Endodermal cell (in vitro differentiated cells): ENCODE measurements around the gene CCT8. TPM values are rescaled to one million over a fixed set of nuclear protein-coding genes. Genes with fewer than 3 reads are reported as not detected.
A peak's percentile ranks its signal among the peaks of the same experiment; 100 is the strongest.
"Not testable (repeated sequence)": the region's sequence is repeated elsewhere in the genome, so short reads cannot be mapped to it uniquely, and the experiment has no call there.

Experiments
- DNase-seq: peaks from one replicate; pipeline ENCODE4 v3.0.0-alpha.2; 2017
- H3K27ac ChIP-seq: 2 replicates; pipeline ENCODE4 v1.5.1; 2013; ENCODE audit warnings: mild to moderate bottlenecking, low read depth, low read length, moderate library complexity
- H3K27me3 ChIP-seq: 2 replicates; pipeline ENCODE4 v1.6.1; 2013; ENCODE audit warnings: mild to moderate bottlenecking, low read length, moderate library complexity; ENCODE audit not compliant: insufficient read depth, control insufficient read depth, poor library complexity, severe bottlenecking
- H3K36me3 ChIP-seq: 2 replicates; pipeline ENCODE4 v1.7.0; 2013; ENCODE audit warnings: mild to moderate bottlenecking, low read length, moderate library complexity; ENCODE audit not compliant: control insufficient read depth, insufficient read depth
- H3K4me1 ChIP-seq: one replicate; pipeline ENCODE4 v1.7.0; 2013; ENCODE audit warnings: low read length; ENCODE audit not compliant: control insufficient read depth, insufficient read depth
- H3K4me3 ChIP-seq: 2 replicates; pipeline ENCODE4 v1.5.1; 2013; ENCODE audit warnings: mild to moderate bottlenecking, low read length, moderate library complexity
- H3K9ac ChIP-seq: 2 replicates; pipeline ENCODE4 v1.6.1; 2013; ENCODE audit warnings: mild to moderate bottlenecking, low read length, moderate library complexity; ENCODE audit not compliant: poor library complexity, severe bottlenecking; ENCODE audit errors: extremely low read depth
- H3K9me3 ChIP-seq: 2 replicates; pipeline ENCODE4 v1.6.1; 2013; ENCODE audit warnings: mild to moderate bottlenecking, low read length, moderate library complexity; ENCODE audit not compliant: control insufficient read depth
- H3K27ac Mint-ChIP-seq: 2 replicates; pipeline ENCODE4 v1.8.0; 2020; ENCODE audit warnings: mixed read lengths
- H3K27me3 Mint-ChIP-seq: 2 replicates; pipeline ENCODE4 v1.8.0; 2021; ENCODE audit warnings: mild to moderate bottlenecking, mixed read lengths; ENCODE audit not compliant: insufficient read depth
- H3K36me3 Mint-ChIP-seq: 2 replicates; pipeline ENCODE4 v1.8.0; 2020; ENCODE audit warnings: low read depth, mixed read lengths
- H3K4me1 Mint-ChIP-seq: 2 replicates; pipeline ENCODE4 v1.8.0; 2020; ENCODE audit warnings: mixed read lengths
- H3K4me3 Mint-ChIP-seq: 2 replicates; pipeline ENCODE4 v1.8.0; 2020; ENCODE audit warnings: mild to moderate bottlenecking, moderate library complexity, mixed read lengths
- H3K9me3 Mint-ChIP-seq: 2 replicates; pipeline ENCODE4 v1.8.0; 2020; ENCODE audit warnings: mild to moderate bottlenecking, mixed read lengths
- WGBS, 2 experiments: methylation state at CpG; one replicate each; pipeline versions ENCODE4 v1.1.5 to v1.1.7; 2013; ENCODE audit warnings: missing lambda C conversion rate in 2 of 2, mixed read lengths in 1 of 2; ENCODE audit not compliant: insufficient coverage in 1 of 2, insufficient read length in 1 of 2; 5-methylcytosine and 5-hydroxymethylcytosine counted together
- total RNA-seq, 2 donors: library from RNA; stranded (reverse); fragmentation: NEBNext Ultra II Directional in 1 of 2; extraction: Animal tissue kit (Norgen Biotek cat#: 25700) in 1 of 2; gene quantifications; 2 replicates in 1 of 2; 3 replicates in 1 of 2; pipeline ENCODE4 v1.2.1, GENCODE V29; 2021
- TF ChIP-seq, protein P1 (sequence below): fragments of 200-600 bp; sonication (generic); conservative IDR thresholded peaks from 2 replicates; pipeline ENCODE4 v1.5.0; 2021; ENCODE audit warnings: antibody characterized with exemption, mild to moderate bottlenecking

CCT8 gene
- total RNA-seq, 2 donors from 2014 or later: 279 to 281 TPM

DNA sequence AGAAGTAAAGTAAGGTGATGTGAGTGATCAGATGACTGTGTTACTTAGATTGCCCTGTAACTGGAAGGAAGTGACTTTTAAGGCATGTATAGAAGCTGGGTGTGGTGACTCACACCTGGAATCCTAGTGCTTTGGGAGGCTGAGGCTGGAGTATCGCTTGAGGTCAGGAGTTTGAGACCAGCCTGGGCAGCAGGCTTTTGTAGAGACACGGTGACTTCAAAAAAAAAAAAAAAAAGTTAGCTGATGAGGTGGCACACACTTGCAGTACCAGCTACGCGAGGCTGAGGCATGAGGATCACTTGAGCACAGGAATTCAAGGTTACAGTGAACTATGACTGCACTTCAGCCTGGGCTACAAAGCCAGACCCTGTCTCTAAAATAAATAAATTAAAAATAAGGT lies 51.3 kb downstream of the CCT8 start:
- no peaks in the 10 kb centered on the region for H3K36me3 Mint-ChIP-seq
- H3K4me3 Mint-ChIP-seq: no peak overlapping the region
- Histone ChIP-seq H3K9me3 (no peaks in the 10 kb centered on the region), H3K36me3 (peaks cover 5% of the 10 kb centered on the region), H3K9ac (no peak overlapping the region), H3K27me3 (peaks cover 5% of the 10 kb centered on the region), H3K4me3 (no peak overlapping the region), H3K4me1 (no peaks in the 10 kb centered on the region), H3K27ac (no peak overlapping the region)
- WGBS, 2 experiments: 87 to 91% methylated on average over 1 to 4 of the region's 4 CpGs
- no peak overlapping the region for H3K27ac Mint-ChIP-seq
- H3K4me1 Mint-ChIP-seq: peaks cover 13% of the 10 kb centered on the region
- peaks cover 3% of the 10 kb centered on the region for H3K27me3 Mint-ChIP-seq
- peaks cover 5% of the 10 kb centered on the region for H3K9me3 Mint-ChIP-seq
- TF ChIP-seq, protein P1, sequence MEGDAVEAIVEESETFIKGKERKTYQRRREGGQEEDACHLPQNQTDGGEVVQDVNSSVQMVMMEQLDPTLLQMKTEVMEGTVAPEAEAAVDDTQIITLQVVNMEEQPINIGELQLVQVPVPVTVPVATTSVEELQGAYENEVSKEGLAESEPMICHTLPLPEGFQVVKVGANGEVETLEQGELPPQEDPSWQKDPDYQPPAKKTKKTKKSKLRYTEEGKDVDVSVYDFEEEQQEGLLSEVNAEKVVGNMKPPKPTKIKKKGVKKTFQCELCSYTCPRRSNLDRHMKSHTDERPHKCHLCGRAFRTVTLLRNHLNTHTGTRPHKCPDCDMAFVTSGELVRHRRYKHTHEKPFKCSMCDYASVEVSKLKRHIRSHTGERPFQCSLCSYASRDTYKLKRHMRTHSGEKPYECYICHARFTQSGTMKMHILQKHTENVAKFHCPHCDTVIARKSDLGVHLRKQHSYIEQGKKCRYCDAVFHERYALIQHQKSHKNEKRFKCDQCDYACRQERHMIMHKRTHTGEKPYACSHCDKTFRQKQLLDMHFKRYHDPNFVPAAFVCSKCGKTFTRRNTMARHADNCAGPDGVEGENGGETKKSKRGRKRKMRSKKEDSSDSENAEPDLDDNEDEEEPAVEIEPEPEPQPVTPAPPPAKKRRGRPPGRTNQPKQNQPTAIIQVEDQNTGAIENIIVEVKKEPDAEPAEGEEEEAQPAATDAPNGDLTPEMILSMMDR: no peak
- no peak for DNase-seq

DNA sequence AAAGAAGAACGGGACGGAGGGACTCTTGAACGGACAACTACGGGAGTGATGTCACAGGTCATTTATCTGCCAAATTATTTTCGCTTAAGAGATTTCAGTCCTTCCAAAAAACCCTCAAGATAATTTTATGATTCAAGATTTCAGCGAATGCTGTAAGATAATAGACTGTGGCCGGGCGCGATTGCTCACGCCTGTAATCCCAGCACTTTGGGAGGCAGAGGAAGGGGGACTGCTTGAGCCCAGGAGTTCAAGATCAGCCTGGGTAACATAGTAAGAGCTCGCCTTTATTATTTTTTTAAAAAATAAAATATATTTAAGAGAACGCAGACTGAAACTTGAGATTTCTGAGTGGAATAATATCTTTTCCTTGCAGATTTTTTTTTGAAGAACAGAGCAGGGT lies 54.9 kb downstream of the CCT8 start:
- Mint-ChIP-seq H3K4me1 (peaks cover 8% of the 10 kb centered on the region), H3K27me3 (peaks cover 3% of the 10 kb centered on the region), H3K4me3 (peak overlapping the region; percentile 74), H3K9me3 (peaks cover 8% of the 10 kb centered on the region), H3K36me3 (peaks cover 3% of the 10 kb centered on the region), H3K27ac (no peak overlapping the region)
- Histone ChIP-seq H3K9me3 (no peaks in the 10 kb centered on the region), H3K36me3 (no peaks in the 10 kb centered on the region), H3K27ac (no peak overlapping the region), H3K27me3 (peaks cover 5% of the 10 kb centered on the region), H3K9ac (peak overlapping the region; percentile 47), H3K4me1 (no peaks in the 10 kb centered on the region), H3K4me3 (peak overlapping the region; percentile 79)
- TF ChIP-seq, protein P1: no peak
- DNase-seq: no peak
- 67 to 72% methylated on average over 5 to 11 of the region's 12 CpGs for WGBS, 2 experiments

DNA sequence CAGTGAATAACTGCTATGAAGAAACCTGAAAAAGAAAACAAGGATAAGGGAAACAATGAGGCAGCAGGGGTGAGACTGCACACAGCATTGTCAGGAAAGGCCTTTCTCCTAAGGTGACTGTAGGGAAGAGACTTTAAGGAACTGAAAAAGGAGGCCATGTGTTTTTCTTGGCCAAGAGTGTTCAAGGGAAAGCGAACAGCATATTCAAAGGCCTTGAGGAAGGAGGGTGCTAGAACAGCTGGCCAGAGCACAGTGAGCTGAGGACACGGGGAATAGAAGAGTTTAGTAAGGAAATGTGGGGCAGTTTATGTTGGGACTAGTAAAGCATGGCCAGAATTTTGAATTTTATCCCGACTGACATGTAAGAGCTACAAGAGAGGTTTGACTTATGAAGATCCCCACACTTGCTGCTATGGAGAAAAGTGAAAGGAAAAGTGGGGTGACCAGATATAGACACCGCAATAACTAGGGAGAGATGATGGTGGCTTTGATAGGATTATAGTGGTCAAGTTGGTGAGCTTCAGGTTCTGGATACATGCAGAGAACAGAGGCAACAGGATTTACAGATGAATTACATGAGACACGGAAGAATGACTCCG lies 55.7 kb downstream of the CCT8 start:
- Mint-ChIP-seq H3K36me3 (peaks cover 3% of the 10 kb centered on the region), H3K4me1 (peaks cover 8% of the 10 kb centered on the region), H3K27ac (no peak overlapping the region), H3K27me3 (peaks cover 3% of the 10 kb centered on the region), H3K4me3 (peak overlapping the region; percentile 74), H3K9me3 (peaks cover 12% of the 10 kb centered on the region)
- peak overlapping the region; percentile 79 for H3K4me3 ChIP-seq
- 90 to 98% methylated on average over 6 of the region's 6 CpGs for WGBS, 2 experiments
- no peak overlapping the region for H3K9ac ChIP-seq
- TF ChIP-seq, protein P1: no peak
- no peaks in the 10 kb centered on the region for H3K9me3 ChIP-seq
- H3K4me1 ChIP-seq: no peaks in the 10 kb centered on the region
- DNase-seq: no peak
- no peak overlapping the region for H3K27ac ChIP-seq
- peaks cover 5% of the 10 kb centered on the region for H3K27me3 ChIP-seq
- no peaks in the 10 kb centered on the region for H3K36me3 ChIP-seq

- DNase-seq, H3K36me3 ChIP-seq, H3K4me1 Mint-ChIP-seq, H3K36me3 Mint-ChIP-seq, H3K27ac Mint-ChIP-seq, H3K27ac ChIP-seq, H3K27me3 Mint-ChIP-seq, H3K9ac ChIP-seq, H3K4me3 ChIP-seq, H3K4me1 ChIP-seq, H3K27me3 ChIP-seq, H3K4me3 Mint-ChIP-seq, H3K9me3 ChIP-seq: not testable (repeated sequence)
- 81% methylated on average over 17 of the region's 30 CpGs; no CpG with 5 or more reads in 1 of the 2 experiments for WGBS, 2 experiments
- peaks cover 26% of the 10 kb centered on the region for H3K9me3 Mint-ChIP-seq
These were observed 62.2 kb downstream of the CCT8 start for GRCh38 chr21:29011236-29011635.
